ENCODE measurements around the gene PSMD6.

The PSMD6 gene

GRCh38 chr3:64042952-64043351 lies 19.7 kb upstream of the PSMD6 start:
- no peak for DNase-seq

- DNase-seq: no peak
Observed at GRCh38 chr3:64039981-64040733, 16.9 kb upstream of the PSMD6 start.

GRCh38 chr3:64039332-64039731 lies 16.0 kb upstream of the PSMD6 start:
- no peak for DNase-seq

GRCh38 chr3:64038253-64038767 lies 15.0 kb upstream of the PSMD6 start:
- DNase-seq: no peak

GRCh38 chr3:64037084-64037483 lies 13.8 kb upstream of the PSMD6 start:
- DNase-seq: no peak

GRCh38 chr3:64033069-64033468 lies 9.8 kb upstream of the PSMD6 start:
- DNase-seq: no peak

- no peak for DNase-seq
Observed at GRCh38 chr3:64031540-64032508, 8.5 kb upstream of the PSMD6 start.

GRCh38 chr3:64030741-64031140 lies 7.4 kb upstream of the PSMD6 start:
- DNase-seq: peak; percentile 77

- DNase-seq: no peak
Observed at GRCh38 chr3:64029287-64029686, 6.0 kb upstream of the PSMD6 start.

GRCh38 chr3:64028754-64029153 lies 5.5 kb upstream of the PSMD6 start:
- DNase-seq: no peak

GRCh38 chr3:64027658-64028057 lies 4.4 kb upstream of the PSMD6 start:
- DNase-seq: no peak

GRCh38 chr3:64026346-64026745 lies 3.1 kb upstream of the PSMD6 start:
- DNase-seq: no peak

GRCh38 chr3:64023861-64024223 lies 548 bp upstream of the PSMD6 start:
- DNase-seq: no peak

- DNase-seq: no peak
Observed at GRCh38 chr3:64022451-64023186, 675 bp downstream of the PSMD6 start.

- DNase-seq: no peak
Observed at GRCh38 chr3:64021922-64022321, 1.4 kb downstream of the PSMD6 start.

GRCh38 chr3:64019879-64020278 lies 3.4 kb downstream of the PSMD6 start:
- DNase-seq: no peak

- no peak for DNase-seq
Observed at GRCh38 chr3:64019271-64019670, 4.0 kb downstream of the PSMD6 start.

GRCh38 chr3:64016941-64017620 lies 6.2 kb downstream of the PSMD6 start:
- no peak for DNase-seq

- no peak for DNase-seq
Observed at GRCh38 chr3:64011685-64012084, 11.6 kb downstream of the PSMD6 start.

- no peak for DNase-seq
Observed at GRCh38 chr3:64010199-64010598, 13.1 kb downstream of the PSMD6 start.

- DNase-seq: no peak
Observed at GRCh38 chr3:64009528-64009927, 13.8 kb downstream of the PSMD6 start.

All from CD4-positive, alpha-beta T cell treated with Interferon gamma for 1 hour (primary cell).